ENCODE measurements around the gene ZNF778. TPM values are rescaled to one million over a fixed set of nuclear protein-coding genes. Genes with fewer than 3 reads are reported as not detected.
"Not testable (repeated sequence)": the region's sequence is repeated elsewhere in the genome, so short reads cannot be mapped to it uniquely, and the experiment has no call there.

Gene ZNF778
- total RNA-seq, 1 experiment from 2014 or later = 4.2 TPM

DNA sequence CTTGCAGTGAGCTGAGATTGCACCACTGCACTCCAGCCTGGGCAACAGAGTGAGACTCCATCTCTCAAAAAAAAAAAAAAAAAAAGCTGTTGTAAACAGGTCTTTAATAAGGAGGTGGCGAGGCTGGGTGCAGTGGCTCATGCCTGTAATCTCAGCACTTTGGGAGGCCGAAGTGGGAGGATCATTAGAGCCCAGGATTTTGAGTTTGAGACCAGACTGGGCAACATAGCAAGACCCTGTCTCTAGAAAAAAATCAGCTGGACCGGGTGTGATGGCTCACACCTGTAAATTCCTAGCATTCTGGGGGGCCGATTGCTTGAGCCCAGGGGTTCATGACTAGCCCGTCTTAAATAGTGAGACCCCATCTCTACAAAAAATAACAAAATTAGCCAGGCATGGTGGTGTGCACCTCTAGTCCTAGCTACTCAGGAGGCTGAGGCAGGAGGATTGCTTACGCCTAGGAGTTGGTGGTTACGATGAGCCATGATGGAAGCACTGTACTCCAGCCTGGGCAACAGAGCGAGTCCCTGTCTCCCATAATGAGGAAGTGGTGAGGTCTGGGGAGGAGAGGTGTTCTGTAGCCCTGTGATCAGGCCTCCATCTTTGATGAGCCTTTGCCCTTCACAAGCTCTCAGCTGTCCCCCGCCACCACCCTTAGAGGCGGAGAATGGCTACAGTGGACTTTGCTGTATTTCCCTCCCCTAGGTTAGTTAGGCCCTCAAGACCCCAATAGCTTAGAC is 36.2 kb downstream of the ZNF778 start:
- no peak for DNase-seq (ENCODE audit: low spot score)

GRCh38 chr16:89256651-89257254 is 39.2 kb downstream of the ZNF778 start:
- DNase-seq (ENCODE audit: low spot score) = peak; percentile 72

GRCh38 chr16:89257281-89257731 is 39.8 kb downstream of the ZNF778 start:
- no peak for DNase-seq (ENCODE audit: low spot score)

DNA sequence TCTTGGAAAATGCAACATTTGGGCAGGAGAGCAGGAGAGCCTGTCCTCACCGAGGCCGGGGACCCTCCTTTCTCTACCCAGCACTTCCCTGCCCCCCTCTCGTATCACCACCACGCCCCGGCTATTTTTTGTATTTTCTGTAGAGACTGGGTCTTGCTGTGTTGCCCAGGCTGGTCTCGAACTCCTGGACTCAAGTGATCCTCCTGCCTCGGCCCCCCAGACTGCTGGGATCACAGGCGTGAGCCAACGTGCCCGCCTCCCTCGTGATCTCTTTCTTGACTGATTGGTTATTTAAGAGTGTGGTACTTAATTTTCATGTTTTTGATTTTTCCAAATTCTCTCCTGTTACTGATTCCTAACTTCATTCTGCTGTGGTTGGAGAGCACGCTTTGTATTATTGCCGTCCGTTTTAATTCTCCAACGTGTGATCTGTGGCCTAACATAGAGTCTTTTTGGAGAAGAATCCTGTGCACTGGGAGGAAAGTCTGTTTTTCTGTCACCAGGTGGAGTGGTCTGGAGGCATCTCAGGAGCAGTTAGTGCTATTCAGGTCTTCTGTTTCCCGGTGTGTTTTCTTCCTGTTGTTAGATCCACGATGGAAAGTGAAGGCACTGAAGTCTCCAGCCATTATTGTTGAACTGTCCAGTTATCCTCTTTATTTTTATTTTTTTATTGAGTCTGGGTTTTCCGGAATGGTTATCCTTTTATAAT is 40.4 kb downstream of the ZNF778 start:
- DNase-seq (ENCODE audit: low spot score) = peak; percentile 45

GRCh38 chr16:89259901-89260300 is 42.4 kb downstream of the ZNF778 start:
- not testable (repeated sequence) for DNase-seq (ENCODE audit: low spot score)

DNA sequence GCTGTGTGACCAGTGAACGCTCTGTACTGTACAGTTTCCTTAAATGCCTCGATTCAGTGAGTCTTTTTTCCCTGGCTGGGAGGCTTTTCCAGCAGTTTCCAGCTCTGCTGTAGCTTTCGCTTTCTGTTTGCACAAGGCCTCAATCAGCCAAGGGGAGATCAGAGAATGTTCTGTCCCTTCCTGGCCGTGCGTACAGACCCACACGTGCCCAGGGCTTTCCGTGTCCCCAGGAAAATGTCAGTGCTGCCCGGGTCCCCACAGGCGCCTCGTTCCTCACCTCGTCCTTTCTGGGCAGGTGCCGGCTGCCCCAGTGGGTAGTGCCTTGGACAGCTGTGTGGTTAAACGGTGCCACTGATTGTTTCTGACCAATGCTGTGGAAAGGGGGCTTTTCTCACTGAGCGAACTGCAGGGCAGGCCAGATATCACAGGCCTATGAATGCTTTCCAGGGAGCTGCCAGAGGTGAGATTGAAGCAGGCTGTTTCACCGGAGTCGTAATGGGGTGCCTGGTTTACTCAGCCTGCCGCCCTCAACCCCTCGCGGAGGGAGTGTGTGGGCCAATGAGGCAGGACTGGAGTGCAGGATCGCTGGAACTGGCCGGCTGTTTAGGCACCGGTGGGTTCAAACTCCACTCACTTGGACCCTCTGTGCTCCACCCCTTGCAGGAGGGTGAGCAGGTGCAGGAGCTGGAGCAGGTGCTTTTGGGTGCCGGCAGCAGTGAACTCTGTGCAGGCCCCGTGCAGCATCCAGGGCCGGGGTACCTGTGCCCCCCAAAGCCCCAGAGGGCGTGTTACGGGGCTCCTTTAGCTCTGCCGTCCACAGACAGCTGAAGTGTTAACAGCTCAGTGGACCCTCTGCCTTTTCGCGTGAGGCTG is 44.4 kb downstream of the ZNF778 start:
- no peak for DNase-seq (ENCODE audit: low spot score)

DNA sequence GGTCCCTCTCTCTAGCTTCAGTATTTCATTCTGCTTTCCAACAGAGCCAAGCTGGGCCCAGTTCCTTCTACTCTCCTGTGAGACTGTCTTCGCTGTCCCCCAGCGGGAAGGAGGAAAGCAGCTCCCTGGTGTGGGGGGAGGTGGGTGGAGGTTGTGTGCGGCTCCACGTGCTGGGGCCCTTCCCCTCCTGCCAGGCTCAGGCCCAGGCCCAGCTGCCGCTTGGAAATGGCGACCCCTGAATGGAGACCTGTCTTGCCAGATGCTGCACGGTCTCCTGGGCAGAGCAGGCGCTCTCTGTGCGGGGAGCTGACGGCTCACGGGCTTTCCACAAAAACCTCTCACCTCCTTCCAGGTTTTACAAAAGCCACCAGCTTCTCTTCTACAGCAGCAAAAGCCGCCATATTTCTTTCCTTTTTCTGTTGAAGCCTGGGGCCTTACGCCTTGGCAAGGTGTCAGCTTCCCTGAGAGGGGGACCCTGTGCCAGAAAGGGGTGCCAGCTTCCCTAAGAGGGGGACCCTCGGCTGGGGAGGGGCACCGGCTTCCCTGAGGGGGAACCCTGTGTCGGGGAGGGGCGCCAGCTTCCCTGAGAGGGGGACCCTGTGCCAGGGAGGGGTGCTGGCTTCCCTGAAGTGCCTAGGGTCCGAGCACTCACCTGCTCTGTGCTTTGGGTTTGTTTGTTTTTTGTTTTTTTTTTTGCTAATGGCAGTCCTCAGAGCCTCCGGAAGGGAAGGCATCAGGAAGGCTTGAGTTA is 47.5 kb downstream of the ZNF778 start:
- DNase-seq (ENCODE audit: low spot score) = no peak

DNA sequence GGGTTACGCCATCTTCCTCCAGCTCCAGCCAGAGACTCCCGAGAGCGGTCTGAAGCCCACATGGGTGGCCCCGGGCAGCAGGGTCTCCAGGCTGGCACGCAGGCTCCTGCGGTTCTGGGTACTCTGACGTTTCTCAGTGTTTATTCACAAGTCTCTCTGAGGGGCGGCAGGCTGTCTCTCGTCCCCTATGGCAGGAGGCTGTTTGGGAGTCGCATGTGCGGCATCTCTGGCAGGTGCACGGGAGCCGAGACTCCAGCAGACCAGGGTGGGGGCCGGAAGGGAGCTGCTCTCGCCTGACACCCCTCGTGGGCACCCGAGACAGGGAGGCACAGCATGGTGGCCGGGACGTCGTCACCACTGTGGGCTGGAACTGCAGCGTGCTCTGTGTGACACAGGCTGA is 48.1 kb downstream of the ZNF778 start:
- DNase-seq (ENCODE audit: low spot score) = no peak

DNA sequence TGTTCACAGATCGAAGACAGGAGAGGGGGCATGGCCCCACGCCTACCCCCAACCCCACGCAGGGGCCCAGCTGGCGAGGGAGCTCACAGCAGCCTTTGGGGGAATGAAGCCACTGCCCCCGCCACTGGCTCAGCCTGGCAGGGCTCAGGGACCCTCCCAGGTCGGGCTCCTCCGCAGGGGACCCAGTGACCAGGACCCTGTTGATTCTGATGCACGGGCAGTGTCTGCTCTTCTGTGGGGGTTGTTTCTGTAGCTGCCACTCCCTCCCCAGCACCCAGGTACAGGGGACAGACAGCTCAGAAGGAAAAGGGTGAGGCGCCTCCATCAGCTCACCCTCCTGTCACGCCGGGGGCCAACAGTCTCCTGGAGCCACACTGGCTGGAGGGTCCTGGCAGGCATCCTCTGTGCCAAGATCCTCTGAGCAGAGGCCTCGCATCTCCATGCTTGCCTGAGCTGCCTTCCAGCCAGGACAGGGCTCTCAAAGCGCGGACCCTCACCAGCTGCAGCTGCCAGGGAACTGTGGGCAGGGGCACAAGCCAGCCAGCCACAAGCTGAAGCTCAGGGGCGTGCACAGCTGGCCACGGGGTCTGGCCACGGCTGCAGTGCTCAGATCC is 49.1 kb downstream of the ZNF778 start:
- no peak for DNase-seq (ENCODE audit: low spot score)

DNA sequence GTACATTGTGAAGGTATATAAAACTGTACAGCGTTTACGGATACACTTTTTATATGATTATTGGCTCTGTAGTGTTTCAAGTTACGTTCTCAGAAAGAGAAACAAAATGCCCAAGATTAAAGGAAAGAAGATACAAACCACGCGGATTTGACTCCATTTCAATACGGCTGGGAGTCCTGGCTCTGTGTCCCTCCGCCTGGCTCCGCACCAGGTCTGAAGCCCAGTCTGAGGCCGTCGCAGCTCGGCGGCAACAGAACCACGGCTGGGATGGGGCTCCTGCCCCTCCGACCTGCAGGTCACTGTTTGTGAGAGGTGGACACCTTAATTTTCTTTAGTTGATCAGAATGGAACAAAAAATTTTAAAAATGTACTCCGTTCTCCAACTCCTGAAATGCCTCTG is 50.2 kb downstream of the ZNF778 start:
- DNase-seq (ENCODE audit: low spot score) = not testable (repeated sequence)

GRCh38 chr16:89268585-89268984 is 51.1 kb downstream of the ZNF778 start:
- DNase-seq (ENCODE audit: low spot score) = no peak

DNA sequence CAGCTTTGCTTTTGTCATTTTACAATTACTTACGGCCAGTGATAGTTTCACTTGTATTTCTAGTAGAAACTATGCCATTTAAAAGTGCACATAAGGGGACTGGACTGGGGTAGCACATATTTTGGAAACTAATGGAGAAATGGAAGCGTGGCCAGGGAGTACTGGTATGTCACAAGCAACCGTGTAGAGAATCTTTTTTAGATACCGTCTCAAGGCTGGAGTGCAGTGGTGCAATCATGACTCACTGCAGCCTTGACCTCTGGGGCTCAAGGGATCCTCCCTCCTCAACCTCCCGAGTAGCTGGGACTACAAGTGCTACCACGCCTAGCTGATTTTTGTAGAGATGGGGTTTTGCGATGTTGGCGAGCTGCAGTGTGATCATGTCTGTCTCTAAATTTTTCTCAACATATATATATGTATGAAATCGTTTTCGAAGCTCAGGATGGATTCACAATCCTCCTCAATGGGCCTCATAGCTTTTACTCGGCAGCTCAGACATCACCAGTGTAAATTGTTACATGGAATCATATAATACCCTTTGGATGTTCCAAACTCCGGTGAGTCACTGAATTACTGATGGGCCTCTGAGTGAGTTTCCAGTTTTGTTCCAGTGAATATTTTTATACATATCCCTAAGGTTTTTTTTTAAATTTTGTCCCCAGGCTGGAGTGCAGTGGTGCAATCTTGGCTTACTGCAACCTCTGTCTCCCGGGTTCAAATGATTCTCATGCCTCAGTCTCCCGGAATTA is 51.7 kb downstream of the ZNF778 start:
- DNase-seq (ENCODE audit: low spot score) = no peak

GRCh38 chr16:89269805-89270665 is 52.5 kb downstream of the ZNF778 start:
- no peak for DNase-seq (ENCODE audit: low spot score)

DNA sequence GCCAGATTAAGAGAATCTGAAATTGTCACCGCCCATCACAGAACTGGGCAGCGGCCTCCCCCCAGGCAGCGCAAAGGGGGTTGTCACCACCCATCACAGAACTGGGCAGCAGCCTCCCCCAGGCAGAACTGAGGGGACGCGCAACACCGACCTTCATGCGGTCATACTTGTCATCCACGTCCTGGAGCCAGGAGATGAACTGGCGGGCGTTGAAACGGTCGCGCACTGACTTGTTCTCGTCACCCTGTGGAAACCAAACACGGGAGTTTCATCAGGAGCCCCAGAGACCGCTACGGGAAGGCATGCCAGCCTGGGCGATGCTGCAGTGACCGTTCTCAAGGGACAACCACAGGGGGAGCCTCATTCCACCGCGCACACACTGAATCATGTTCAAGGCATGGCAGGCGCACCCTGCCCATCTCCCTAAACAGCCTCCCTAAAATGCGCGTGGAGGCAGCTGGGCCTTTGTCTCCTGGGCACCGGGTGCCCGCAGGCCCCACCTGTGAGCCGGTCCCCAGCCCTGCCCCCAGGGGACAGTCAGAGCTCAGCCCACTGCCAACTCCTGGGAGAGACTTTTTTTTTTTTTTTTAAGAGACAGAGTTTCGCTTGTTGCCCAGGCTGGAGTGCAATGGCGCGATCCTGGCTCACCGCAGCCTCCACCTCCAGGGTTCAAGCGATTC is 53.3 kb downstream of the ZNF778 start:
- DNase-seq (ENCODE audit: low spot score) = no peak

- DNase-seq (ENCODE audit: low spot score) = no peak
Measured at GRCh38 chr16:89272631-89273030, 55.1 kb downstream of the ZNF778 start.

DNA sequence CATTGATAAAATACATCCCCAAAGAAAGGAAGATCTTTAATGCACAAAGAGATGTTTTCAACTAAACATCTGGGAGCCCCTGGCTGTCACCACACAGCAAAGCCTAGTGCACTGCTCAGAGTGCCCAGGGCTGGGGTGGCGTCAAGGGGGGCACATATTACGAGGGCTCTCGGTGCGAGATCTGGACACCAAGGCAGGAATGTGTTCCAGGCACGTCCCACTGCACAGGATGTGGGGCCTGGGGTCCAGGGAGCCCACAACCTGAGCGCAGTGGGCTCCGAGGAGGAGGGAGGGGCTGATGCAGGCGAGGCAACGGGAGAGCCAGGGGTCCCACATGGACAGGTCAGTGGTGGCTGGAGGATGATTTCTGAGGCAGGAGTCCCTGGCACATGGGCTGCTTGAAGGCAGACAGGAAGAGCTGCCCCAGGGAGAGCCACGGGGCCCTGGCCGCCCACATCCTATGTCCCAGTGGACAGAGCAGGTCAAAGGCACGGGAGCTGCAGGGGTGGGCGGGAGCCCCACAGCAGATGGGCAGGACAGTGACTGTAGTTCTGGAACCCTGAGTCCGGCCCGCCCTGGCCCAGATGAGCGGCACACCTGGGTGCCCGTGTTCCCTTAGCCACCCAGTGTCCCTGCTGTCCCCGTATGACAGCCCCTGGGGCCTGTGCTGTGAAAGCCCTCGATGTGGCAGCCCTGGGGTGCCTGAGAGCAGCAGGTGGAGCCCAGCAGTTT is 56.4 kb downstream of the ZNF778 start:
- no peak for DNase-seq (ENCODE audit: low spot score)

- no peak for DNase-seq (ENCODE audit: low spot score)
Measured at GRCh38 chr16:89274561-89275283, 57.2 kb downstream of the ZNF778 start.

Data from HT-29 (cell line).